ENCODE data around the gene BNIP2.

The BNIP2 gene

GRCh38 chr15:59711451-59712243, 22.5 kb upstream of the BNIP2 start:
- Histone ChIP-seq H4K20me1 (ENCODE audit: insufficient read depth, low read length) (no peaks in the 10 kb centered on the region), H3K9me3 (replicated peaks; ENCODE audit: insufficient read depth, low read length) (no peaks in the 10 kb centered on the region), H3K9me2 (replicated peaks; ENCODE audit: insufficient read depth, low read length) (no peaks in the 10 kb centered on the region), H3K4me3 (ENCODE audit: low read length) (no peak overlapping the region), H2AFZ (ENCODE audit: low read length) (no peak overlapping the region), H3K27ac (ENCODE audit: low read length) (no peak overlapping the region), H3F3A (ENCODE audit: insufficient read depth, low read length) (no peaks in the 10 kb centered on the region), H3K79me2 (ENCODE audit: low read length) (no peaks in the 10 kb centered on the region), H3K27me3 (replicated peaks; ENCODE audit: insufficient read depth, low read length) (no peaks in the 10 kb centered on the region), H3K36me3 (replicated peaks; ENCODE audit: insufficient read depth, low read length) (no peaks in the 10 kb centered on the region), H3K4me2 (ENCODE audit: low read depth, low read length) (no peak overlapping the region), H3K9ac (ENCODE audit: low read length) (no peak overlapping the region), H3K4me1 (ENCODE audit: low read length) (no peaks in the 10 kb centered on the region)
- TF ChIP-seq CTCF (IDR thresholded peaks at IDR 0.05; ENCODE audit: low read length): no peak
- TF ChIP-seq EZH2 (optimal IDR thresholded peaks at IDR 0.05; ENCODE audit: low read depth, low read length): no peak
- no peak for TF ChIP-seq EZH2phosphoT487 (IDR thresholded peaks at IDR 0.05; ENCODE audit: low read length)
- no peak for DNase-seq

- no peaks in the 10 kb centered on the region for H3K9me3 ChIP-seq (replicated peaks; ENCODE audit: insufficient read depth, low read length)
- TF ChIP-seq EZH2 (optimal IDR thresholded peaks at IDR 0.05; ENCODE audit: low read depth, low read length): no peak
- H3K4me2 ChIP-seq (ENCODE audit: low read depth, low read length): no peak overlapping the region
- no peak for DNase-seq
- H3K4me3 ChIP-seq (ENCODE audit: low read length): no peak overlapping the region
- no peaks in the 10 kb centered on the region for H3K9me2 ChIP-seq (replicated peaks; ENCODE audit: insufficient read depth, low read length)
- no peak overlapping the region for H3K9ac ChIP-seq (ENCODE audit: low read length)
- H3K27me3 ChIP-seq (replicated peaks; ENCODE audit: insufficient read depth, low read length): no peaks in the 10 kb centered on the region
- no peak overlapping the region for H2AFZ ChIP-seq (ENCODE audit: low read length)
- H3F3A ChIP-seq (ENCODE audit: insufficient read depth, low read length): no peaks in the 10 kb centered on the region
- H3K4me1 ChIP-seq (ENCODE audit: low read length): no peaks in the 10 kb centered on the region
- no peaks in the 10 kb centered on the region for H3K79me2 ChIP-seq (ENCODE audit: low read length)
- no peaks in the 10 kb centered on the region for H3K36me3 ChIP-seq (replicated peaks; ENCODE audit: insufficient read depth, low read length)
- no peak overlapping the region for H3K27ac ChIP-seq (ENCODE audit: low read length)
- no peaks in the 10 kb centered on the region for H4K20me1 ChIP-seq (ENCODE audit: insufficient read depth, low read length)
Measured at GRCh38 chr15:59707619-59708018, 18.5 kb upstream of the BNIP2 start.

GRCh38 chr15:59703979-59704796, 15.1 kb upstream of the BNIP2 start:
- no peak overlapping the region for H3K27ac ChIP-seq (ENCODE audit: low read length)
- no peak overlapping the region for H3K4me2 ChIP-seq (ENCODE audit: low read depth, low read length)

More at GRCh38 chr15:59703979-59704796, 15.1 kb upstream of the BNIP2 start:
- no peak overlapping the region for H2AFZ ChIP-seq (ENCODE audit: low read length)
- H3F3A ChIP-seq (ENCODE audit: insufficient read depth, low read length): no peaks in the 10 kb centered on the region
- no peaks in the 10 kb centered on the region for H3K4me1 ChIP-seq (ENCODE audit: low read length)
- no peaks in the 10 kb centered on the region for H4K20me1 ChIP-seq (ENCODE audit: insufficient read depth, low read length)
- H3K9me2 ChIP-seq (replicated peaks; ENCODE audit: insufficient read depth, low read length): no peaks in the 10 kb centered on the region
- no peaks in the 10 kb centered on the region for H3K9me3 ChIP-seq (replicated peaks; ENCODE audit: insufficient read depth, low read length)
- TF ChIP-seq CTCF (IDR thresholded peaks at IDR 0.05; ENCODE audit: low read length) (no peak), EZH2phosphoT487 (IDR thresholded peaks at IDR 0.05; ENCODE audit: low read length) (no peak), EZH2 (optimal IDR thresholded peaks at IDR 0.05; ENCODE audit: low read depth, low read length) (no peak)
- no peak overlapping the region for H3K9ac ChIP-seq (ENCODE audit: low read length)
- no peaks in the 10 kb centered on the region for H3K79me2 ChIP-seq (ENCODE audit: low read length)
- no peaks in the 10 kb centered on the region for H3K27me3 ChIP-seq (replicated peaks; ENCODE audit: insufficient read depth, low read length)
- no peak for DNase-seq
- H3K36me3 ChIP-seq (replicated peaks; ENCODE audit: insufficient read depth, low read length): no peaks in the 10 kb centered on the region
- H3K4me3 ChIP-seq (ENCODE audit: low read length): no peak overlapping the region
